ENCODE data around the gene ZBTB7B.
A peak's percentile ranks its signal among the peaks of the same experiment; 100 is the strongest.
"Not testable (repeated sequence)": the region's sequence is repeated elsewhere in the genome, so short reads cannot be mapped to it uniquely, and the experiment has no call there.

Gene ZBTB7B

GRCh38 chr1:154988058-154988954 lies 14.3 kb upstream of the ZBTB7B start:
- no peak for DNase-seq (ENCODE audit: low read depth in 2 of 2)

- no peak for DNase-seq (ENCODE audit: low read depth in 2 of 2)
Observed at GRCh38 chr1:154989195-154989860, 13.3 kb upstream of the ZBTB7B start.

GRCh38 chr1:154990276-154990675 lies 12.3 kb upstream of the ZBTB7B start:
- DNase-seq (ENCODE audit: low read depth in 2 of 2), result no peak

GRCh38 chr1:154992721-154993571 lies 9.7 kb upstream of the ZBTB7B start:
- DNase-seq (ENCODE audit: low read depth in 2 of 2), result no peak

GRCh38 chr1:154993572-154994268 lies 8.9 kb upstream of the ZBTB7B start, which contains the start of gene LENEP:
Gene LENEP, plus strand, starts transcription at chr1:154993586. Its CDS starts 22 bp downstream, at chr1:154993608.
- no peak for DNase-seq (ENCODE audit: low read depth in 2 of 2)

- no peak for DNase-seq (ENCODE audit: low read depth in 2 of 2)
Observed at GRCh38 chr1:154994269-154994587, 8.4 kb upstream of the ZBTB7B start.

- DNase-seq (ENCODE audit: low read depth in 2 of 2), result no peak
Observed at GRCh38 chr1:154994591-154994990, 8.0 kb upstream of the ZBTB7B start.

- not testable (repeated sequence) for DNase-seq (ENCODE audit: low read depth in 2 of 2)
Observed at GRCh38 chr1:154995301-154995983, 7.2 kb upstream of the ZBTB7B start.

GRCh38 chr1:154996966-154997701 lies 5.5 kb upstream of the ZBTB7B start:
- no peak for DNase-seq (ENCODE audit: low read depth in 2 of 2)

- no peak for DNase-seq (ENCODE audit: low read depth in 2 of 2)
Observed at GRCh38 chr1:154998201-154998780, 4.3 kb upstream of the ZBTB7B start.

- peak; percentile 68 to 76 for DNase-seq (ENCODE audit: low read depth in 2 of 2)
Observed at GRCh38 chr1:154998818-154999570, 3.6 kb upstream of the ZBTB7B start.

GRCh38 chr1:154999571-155000410 lies 2.8 kb upstream of the ZBTB7B start:
- DNase-seq (ENCODE audit: low read depth in 2 of 2), result peak; percentile 65 to 72

- DNase-seq (ENCODE audit: low read depth in 2 of 2), result no peak
Observed at GRCh38 chr1:155000411-155000725, 2.2 kb upstream of the ZBTB7B start.

GRCh38 chr1:155000726-155001424 lies 1.7 kb upstream of the ZBTB7B start:
- peak; percentile 83 to 86 for DNase-seq (ENCODE audit: low read depth in 2 of 2)

- DNase-seq (ENCODE audit: low read depth in 2 of 2), result no peak
Observed at GRCh38 chr1:155001425-155001674, 1.3 kb upstream of the ZBTB7B start.

GRCh38 chr1:155001675-155002463 lies 733 bp upstream of the ZBTB7B start:
- peak; percentile 98 for DNase-seq (ENCODE audit: low read depth in 2 of 2)

- DNase-seq (ENCODE audit: low read depth in 2 of 2), result no peak
Observed at GRCh38 chr1:155003227-155003765, 694 bp downstream of the ZBTB7B start.
